ACHN (cell line): Measurements from ENCODE around the gene METTL2A.
"Not testable (repeated sequence)": the region's sequence is repeated elsewhere in the genome, so short reads cannot be mapped to it uniquely, and the experiment has no call there.

Experiments used
- DNase-seq: peaks from one replicate; pipeline ENCODE4 v3.0.0-alpha.2; 2015
- in situ Hi-C: cut with HindIII; loops from 2 replicates; pipeline ENCODE4 v1.10.0; 2017; ENCODE audit warnings: low sequenced_read_pairs, low pct_ligation_motif_present, low pct_unique_long_range_greater_than_20kb

METTL2A gene

DNA sequence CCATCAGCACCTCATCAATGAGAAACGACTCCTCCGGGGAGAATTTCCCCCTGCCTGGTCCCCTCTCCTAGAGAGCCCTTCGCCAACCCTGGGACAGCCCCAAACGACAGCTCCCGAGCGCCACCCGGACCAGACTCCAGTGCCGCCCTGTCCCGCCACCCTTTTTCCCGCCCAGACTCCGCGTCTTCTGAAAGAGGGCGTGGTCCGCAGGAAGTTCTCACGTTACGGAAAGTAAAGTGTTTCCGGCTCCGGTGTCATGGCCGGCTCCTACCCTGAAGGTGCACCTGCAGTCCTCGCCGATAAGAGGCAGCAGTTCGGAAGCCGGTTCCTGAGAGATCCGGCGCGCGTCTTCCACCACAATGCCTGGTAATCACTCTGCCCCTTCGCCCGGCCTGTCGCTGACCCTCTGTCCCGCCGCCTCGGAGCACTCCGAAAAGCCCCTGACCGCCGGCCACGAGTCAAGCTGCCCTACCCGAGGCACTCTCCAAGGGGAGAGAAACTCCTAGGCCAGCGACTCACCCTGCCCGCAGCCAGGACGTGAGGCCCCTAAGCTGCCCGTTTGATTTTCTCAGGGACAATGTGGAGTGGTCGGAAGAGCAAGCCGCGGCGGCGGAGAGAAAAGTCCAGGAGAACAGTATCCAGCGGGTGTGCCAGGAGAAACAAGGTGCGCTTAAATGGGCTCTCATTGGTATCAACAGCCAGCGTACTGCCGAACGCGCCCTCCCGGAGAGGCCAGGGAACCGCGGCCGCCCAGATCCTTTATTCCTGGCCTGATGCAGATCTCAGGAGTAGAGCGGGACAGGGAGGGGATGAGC lies at the start of gene METTL2A:
METTL2A (plus strand) TSS at position 251 of the 815 bp plus-strand sequence; CDS start at position 257, 6 bp downstream.
- DNase-seq, result peak; percentile 96

DNA sequence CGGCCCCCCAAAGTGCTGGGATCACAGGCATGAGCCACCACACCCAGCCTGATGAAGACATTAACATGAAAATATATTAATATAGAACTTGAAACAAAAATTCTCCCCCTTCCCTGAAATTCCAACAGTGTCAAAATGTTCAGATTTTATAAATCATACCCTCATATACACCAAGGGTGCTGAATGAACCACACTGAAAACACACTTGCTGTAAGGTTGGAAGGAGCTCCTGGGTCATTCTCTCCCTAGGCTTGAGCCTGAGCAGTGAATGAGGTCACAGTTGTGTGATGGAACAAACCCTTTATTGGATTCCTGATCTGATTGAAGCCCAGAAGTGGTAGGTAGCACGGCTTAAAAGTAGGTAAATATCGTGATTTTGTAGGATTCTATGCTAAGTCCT lies 43.4 kb upstream of the METTL2A start, which contains the start of gene EFCAB3:
EFCAB3 (plus strand) TSS at position 301 of the 400 bp plus-strand sequence. CDS start 2,427 bp downstream, outside the sequence.
- no peak for DNase-seq
- in situ Hi-C loops, result no loop called here

More for the DNA sequence above, at the start of gene METTL2A:
- in situ Hi-C loops, result not testable (repeated sequence)

GRCh38 chr17:62381561-62381960 lies 42.1 kb upstream of the METTL2A start:
- in situ Hi-C loops, result no loop called here
- no peak for DNase-seq

GRCh38 chr17:62388856-62389255 lies 34.8 kb upstream of the METTL2A start:
- in situ Hi-C loops, result no loop called here
- no peak for DNase-seq

- no peak for DNase-seq
- in situ Hi-C loops, result no loop called here
Observed at GRCh38 chr17:62392908-62393307, 30.8 kb upstream of the METTL2A start.

DNA sequence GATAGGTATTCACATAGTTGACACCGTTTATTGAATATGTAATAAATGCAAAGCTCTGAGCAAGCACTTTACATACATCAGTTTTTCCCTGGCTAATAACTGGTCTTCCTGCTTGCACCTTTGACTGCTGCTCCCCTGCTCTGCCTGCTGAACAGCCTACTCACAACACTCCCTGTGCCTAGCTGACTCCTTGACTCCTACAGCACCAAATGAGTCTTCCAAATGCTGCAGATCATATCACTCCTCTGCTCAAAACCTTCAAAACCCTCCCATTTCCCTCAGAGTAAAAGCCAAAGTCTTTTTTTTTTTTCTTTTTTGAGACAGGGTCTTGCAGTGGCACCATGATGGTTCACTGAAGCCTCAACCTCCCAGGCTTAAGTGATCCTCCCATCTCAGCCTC lies 24.8 kb upstream of the METTL2A start:
- in situ Hi-C loops, result no loop called here
- no peak for DNase-seq

- in situ Hi-C loops, result no loop called here
- DNase-seq, result no peak
Observed at GRCh38 chr17:62405451-62405850, 18.2 kb upstream of the METTL2A start.

- DNase-seq, in situ Hi-C loops: not testable (repeated sequence)
Observed at GRCh38 chr17:62413090-62413489, 10.6 kb upstream of the METTL2A start.

DNA sequence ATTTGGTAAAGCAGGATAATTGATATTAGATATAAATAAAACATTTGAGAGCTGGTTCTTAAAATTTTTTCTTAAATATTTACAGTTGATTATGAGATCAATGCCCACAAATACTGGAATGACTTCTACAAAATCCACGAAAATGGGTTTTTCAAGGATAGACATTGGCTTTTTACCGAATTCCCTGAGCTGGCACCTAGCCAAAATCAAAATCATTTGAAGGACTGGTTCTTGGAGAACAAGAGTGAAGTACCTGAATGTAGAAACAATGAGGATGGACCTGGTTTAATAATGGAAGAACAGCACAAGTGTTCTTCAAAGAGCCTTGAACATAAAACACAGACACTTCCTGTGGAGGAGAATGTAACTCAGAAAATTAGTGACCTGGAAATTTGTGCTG lies 2.5 kb downstream of the METTL2A start:
- DNase-seq, in situ Hi-C loops: not testable (repeated sequence)

GRCh38 chr17:62435251-62435650 lies 11.6 kb downstream of the METTL2A start:
- in situ Hi-C loops, DNase-seq: not testable (repeated sequence)

GRCh38 chr17:62441181-62441580 lies 17.5 kb downstream of the METTL2A start:
- in situ Hi-C loops, result not testable (repeated sequence)

GRCh38 chr17:62444063-62444462 lies 20.4 kb downstream of the METTL2A start:
- in situ Hi-C loops, result no loop called here

More at GRCh38 chr17:62441181-62441580, 17.5 kb downstream of the METTL2A start:
- not testable (repeated sequence) for DNase-seq

DNA sequence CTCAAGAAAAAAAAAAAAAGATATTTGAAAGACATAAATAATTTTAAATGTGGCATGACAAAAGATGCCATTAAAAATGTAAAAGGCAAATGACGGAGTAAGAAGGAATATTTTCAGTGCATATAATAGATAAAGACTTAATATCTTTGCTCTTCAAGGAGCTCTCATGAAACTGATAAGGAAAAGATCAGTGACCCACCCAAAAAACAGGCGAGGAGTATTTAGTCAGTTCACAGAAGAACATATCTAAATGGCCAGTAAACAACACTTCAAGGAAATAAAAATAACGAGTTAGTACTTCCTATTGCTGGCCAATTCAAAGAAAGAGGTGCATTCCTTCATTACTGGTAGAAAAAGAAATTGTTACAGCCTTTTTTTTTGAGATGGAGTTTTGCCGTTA lies 22.1 kb downstream of the METTL2A start:
- DNase-seq, in situ Hi-C loops: not testable (repeated sequence)

More at GRCh38 chr17:62444063-62444462, 20.4 kb downstream of the METTL2A start:
- no peak for DNase-seq

- DNase-seq, in situ Hi-C loops: not testable (repeated sequence)
Observed at GRCh38 chr17:62452195-62452594, 28.5 kb downstream of the METTL2A start.

DNA sequence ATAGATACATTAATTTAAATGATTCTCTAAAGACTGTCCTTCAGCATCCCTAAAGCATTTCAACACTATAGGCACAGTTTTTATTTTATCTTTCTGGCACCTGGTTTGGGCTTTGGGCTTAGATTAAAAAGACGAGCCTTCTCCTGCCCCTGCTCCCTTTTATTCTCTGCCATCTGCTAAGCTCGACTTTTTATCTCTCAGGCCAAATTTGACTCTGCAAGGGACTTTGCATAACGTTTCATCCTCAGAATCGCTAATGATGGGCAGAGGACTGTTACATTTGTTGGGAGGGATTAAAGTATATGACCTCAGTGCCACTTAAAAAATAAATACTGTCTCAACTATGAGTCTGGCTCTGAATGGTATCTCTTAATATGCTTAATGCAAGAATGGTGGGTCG lies 29.3 kb downstream of the METTL2A start:
- in situ Hi-C loops, DNase-seq: not testable (repeated sequence)

- in situ Hi-C loops, DNase-seq: not testable (repeated sequence)
Observed at GRCh38 chr17:62453656-62454055, 30.0 kb downstream of the METTL2A start.

DNA sequence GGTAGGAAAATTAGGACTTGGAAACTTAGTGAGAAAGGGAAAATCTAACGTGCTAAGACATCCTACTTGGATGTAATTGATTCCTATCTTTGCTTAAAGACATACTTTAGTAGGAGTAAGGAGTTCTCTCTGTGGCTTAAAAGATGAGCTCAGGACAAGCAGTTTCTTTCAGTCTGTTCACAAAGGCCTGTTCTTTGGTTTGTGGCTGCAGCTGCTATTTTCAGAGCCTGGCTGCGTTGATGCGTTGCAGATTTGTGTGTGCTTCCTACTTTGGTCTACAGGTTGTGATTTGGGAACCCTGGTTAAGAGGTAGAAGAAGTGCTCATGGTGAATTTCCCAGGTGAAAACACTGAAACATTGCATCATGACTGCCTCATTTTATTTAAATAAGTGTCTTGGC lies 30.4 kb downstream of the METTL2A start:
- in situ Hi-C loops, DNase-seq: not testable (repeated sequence)

DNA sequence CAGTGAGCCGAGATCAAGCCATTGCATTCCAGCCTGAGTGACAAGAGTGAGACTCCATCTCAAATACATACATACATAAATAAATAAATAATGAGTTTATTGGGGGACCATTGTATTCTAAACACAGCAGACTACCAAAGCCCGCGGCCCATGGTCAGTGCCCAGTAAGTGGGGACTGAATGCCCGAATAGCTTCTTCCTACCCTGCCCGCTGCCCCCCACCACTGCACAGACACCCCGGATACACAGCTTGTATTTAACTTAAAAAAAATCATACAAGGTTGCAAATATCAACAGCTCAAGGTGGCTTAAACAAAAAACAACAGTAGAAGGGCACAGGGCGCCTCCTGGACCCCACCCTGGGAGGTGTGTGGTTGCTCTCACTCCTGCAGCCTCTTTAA lies 32.3 kb downstream of the METTL2A start:
- in situ Hi-C loops, result no loop called here

DNA sequence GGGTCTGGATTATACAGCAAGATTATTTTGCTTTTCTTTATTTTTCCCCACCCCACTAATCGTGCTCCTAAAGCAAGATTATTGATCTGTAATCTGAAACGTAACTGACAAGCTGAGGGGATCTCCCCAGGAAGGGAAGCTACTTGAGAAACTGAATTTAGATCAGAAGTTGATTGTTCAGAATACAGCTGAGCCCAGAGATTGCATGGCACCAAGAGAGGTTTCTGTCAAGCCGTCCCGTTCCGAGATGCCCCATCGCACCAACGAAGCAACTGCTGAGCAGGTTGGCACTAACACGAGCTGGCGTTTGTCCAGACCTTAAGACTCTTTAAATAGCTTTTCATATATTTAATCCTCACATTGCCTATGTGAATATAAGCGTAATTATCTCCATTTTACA lies 34.8 kb downstream of the METTL2A start:
- DNase-seq, in situ Hi-C loops: not testable (repeated sequence)

More for the DNA sequence above, 32.3 kb downstream of the METTL2A start:
- no peak for DNase-seq

DNA sequence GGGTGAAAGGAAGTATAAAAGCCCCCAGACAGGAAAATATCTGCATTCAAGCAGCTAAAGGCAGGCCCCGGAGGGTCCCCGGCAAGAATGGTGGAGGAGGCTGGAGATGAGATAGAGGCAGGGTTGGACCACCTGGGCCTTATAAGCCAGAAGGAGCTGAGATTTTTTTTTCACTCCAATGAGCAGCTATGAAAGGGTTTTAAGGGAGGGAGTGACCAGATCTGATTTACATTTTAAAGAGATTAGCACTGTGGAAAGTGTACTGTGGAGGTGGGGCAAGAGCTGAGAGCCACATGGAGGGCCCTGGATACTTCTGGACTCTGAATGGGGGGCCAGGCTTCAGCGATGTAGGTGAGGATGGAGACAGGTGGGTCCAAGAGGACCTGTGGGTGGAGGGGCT lies 40.7 kb downstream of the METTL2A start:
- DNase-seq, in situ Hi-C loops: not testable (repeated sequence)
